HG03060 (cell line): Measurements from ENCODE around the gene DHRS7.
A peak's percentile ranks its signal among the peaks of the same experiment; 100 is the strongest.

Experiments used
- ATAC-seq: cut with Tn5 transposase; IDR thresholded peaks from one replicate; pipeline ENCODE4 v1.9.1; 2021; ENCODE audit warnings: low read depth, moderate number of reproducible peaks; ENCODE audit not compliant: unreplicated experiment

Gene DHRS7, protein sequence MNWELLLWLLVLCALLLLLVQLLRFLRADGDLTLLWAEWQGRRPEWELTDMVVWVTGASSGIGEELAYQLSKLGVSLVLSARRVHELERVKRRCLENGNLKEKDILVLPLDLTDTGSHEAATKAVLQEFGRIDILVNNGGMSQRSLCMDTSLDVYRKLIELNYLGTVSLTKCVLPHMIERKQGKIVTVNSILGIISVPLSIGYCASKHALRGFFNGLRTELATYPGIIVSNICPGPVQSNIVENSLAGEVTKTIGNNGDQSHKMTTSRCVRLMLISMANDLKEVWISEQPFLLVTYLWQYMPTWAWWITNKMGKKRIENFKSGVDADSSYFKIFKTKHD

GRCh38 chr14:60164712-60165546 lies at the start of gene DHRS7:
Gene DHRS7, minus strand, starts transcription at chr14:60165398. Its CDS starts 89 bp downstream, at chr14:60165309.
- peak; percentile 44 for ATAC-seq

DNA sequence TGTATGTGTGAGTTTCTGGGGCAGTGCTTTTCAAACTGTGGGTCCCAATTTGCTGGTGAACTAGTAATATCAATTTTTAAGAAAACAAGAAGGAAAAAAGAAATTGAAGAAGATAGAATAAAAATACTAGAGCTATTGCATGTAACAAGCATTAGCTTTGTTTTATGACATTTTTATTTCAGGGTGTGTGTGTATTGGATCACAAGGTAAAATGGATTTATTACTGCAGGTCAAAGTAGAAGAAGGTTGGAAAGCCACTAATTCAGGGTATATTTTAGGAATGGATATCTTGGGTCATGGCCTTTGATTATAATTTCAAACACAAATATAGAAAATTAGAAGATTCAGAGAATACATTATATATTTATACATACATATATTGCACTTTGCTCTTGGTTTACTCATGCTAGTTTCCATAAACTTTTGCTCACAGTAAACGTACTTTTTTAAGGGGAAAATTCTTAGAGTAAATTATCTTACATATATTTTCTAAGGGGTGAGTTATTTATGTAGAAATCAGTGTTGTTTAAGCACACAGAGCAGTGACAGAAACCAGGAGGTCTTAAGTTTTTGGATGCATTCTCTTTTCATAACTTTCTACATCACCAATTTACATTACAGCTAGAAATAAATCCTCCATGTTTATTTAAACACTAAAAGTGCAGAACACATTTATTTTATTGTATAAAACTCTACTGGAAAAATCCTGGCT lies 49.4 kb upstream of the DHRS7 start:
- ATAC-seq = no peak

GRCh38 chr14:60214003-60214402 lies 48.8 kb upstream of the DHRS7 start:
- no peak for ATAC-seq

- ATAC-seq = peak; percentile 92
Observed at GRCh38 chr14:60212503-60213371, 47.5 kb upstream of the DHRS7 start.

GRCh38 chr14:60211153-60211552 lies 46.0 kb upstream of the DHRS7 start:
- no peak for ATAC-seq

- ATAC-seq = no peak
Observed at GRCh38 chr14:60210703-60211102, 45.5 kb upstream of the DHRS7 start.

GRCh38 chr14:60206837-60207533 lies 41.8 kb upstream of the DHRS7 start:
- no peak for ATAC-seq

DNA sequence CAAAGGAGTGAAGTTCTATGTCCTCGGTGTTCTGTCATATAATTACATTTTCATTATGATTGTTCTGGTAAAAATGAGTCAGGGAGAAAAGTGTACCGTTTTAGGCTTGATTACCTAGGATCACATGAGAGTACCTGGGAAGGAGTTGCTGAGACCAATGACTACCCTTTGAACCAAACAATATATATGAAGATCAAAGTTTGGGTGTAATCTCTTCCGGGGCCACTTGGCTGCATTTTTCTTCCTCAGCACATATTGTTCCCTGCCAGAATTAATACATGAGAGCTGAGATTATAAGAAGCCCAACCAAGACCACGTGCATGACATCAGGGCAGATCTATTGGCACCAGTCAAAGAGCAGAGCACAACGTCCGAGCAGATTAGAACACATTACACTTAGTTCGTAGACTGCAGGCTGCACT lies 41.1 kb upstream of the DHRS7 start:
- ATAC-seq = no peak

GRCh38 chr14:60204843-60205774 lies 39.9 kb upstream of the DHRS7 start:
- ATAC-seq = peak; percentile 35

DNA sequence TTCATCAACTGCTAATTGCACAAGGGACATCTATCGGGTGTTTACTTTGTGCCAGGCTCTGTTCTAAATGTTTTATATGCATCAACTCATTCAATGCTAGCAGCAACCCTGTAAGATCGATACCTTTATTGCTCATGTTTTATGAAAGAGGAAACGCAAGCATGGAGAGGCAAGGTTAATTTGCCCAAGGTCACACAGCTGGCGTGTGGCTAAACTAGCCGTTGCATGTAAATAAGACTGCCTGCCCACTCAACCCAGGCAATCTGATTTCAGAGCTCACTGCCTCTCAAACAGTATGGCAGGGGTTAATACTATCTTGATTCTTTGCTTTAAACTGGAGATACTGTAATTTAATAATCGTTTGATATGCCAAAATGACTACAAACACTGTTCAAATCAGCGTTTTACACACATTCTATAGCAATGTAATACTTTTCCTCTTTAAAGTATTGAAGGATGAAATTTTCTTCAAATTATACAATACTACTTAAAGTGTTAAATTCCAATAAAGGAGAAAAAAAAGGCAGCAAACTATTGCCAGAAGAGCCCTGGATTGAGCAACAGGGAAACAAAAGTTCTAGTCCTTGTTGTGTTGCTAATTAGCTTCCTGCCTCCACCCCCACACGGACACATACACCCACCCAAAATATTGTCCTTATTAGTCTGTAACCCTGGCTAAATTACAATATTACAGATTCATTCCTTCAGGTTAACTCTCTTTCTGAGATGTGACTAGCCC lies 39.1 kb upstream of the DHRS7 start:
- peak; percentile 82 for ATAC-seq

GRCh38 chr14:60199321-60199720 lies 34.1 kb upstream of the DHRS7 start:
- no peak for ATAC-seq

DNA sequence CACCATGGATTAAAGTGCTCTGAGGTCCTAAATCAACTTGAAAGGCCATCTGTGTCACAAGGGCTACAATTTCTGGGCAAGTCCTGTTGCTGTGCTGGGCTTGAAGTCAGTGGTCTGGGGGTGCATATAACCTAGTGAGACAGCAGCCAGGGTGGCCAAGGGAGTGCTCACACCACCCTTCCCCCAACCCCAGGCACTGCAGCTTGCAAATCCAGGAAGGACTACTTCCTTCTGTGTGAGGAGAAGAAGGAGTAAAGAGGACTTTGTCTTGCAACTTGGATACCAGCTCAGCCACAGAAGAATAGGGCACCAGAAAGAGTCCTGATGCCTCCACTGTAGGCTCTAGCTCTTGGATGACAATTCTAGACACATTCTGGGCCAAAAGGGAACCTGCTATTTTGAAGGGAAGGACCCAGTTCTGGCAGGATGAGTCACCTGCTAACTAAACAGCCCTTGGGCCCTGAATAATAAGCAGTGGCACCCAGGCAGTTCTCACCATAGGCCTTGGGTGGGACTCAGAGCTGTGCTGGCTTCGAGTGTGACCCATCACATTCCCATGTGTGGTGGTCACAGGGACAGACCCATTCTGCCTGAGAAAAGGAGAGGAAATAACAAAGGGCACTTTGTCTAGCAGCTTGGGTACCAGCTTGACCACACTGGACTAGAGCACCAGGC lies 32.6 kb upstream of the DHRS7 start:
- no peak for ATAC-seq

- no peak for ATAC-seq
Observed at GRCh38 chr14:60196291-60196690, 31.1 kb upstream of the DHRS7 start.

GRCh38 chr14:60195179-60195810 lies 30.1 kb upstream of the DHRS7 start:
- ATAC-seq = peak; percentile 42

GRCh38 chr14:60189923-60190840 lies 25.0 kb upstream of the DHRS7 start:
- no peak for ATAC-seq

- no peak for ATAC-seq
Observed at GRCh38 chr14:60188696-60189095, 23.5 kb upstream of the DHRS7 start.
